ENCODE data around the gene HAAO. TPM values are rescaled to one million over a fixed set of nuclear protein-coding genes. Genes with fewer than 3 reads are reported as not detected.

The HAAO gene
- total RNA-seq, 4 donors from 2014 or later, result 3.9 to 6.6 (median 4.3) TPM

DNA sequence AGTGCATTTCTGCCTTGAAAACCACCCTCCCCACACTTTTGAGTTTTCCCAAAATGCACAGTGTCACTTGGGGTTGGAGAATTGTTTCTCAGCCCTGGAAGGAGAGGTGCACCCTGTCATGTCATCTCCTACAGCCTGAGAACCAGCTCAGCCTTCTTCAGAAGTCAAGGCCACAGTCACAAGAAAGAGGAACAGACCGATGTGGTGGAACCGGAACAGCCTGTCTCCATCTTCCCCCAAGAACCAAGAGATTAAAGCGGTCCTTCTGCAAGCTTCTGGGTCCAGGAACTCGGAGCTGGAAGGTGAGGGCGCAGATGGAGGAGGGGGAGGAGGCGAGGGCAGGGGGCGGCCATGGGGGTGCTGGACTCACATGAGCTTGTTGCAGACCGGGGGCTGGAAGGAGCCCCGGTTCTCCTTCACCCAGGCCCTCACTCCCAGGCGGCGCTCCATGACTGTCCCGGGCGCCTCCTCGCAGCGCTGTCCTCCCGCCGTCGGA, 248 bp downstream of the HAAO start:
- Histone ChIP-seq H3K4me1 (peaks cover 24% of the 10 kb centered on the region), H3K9me3 (no peaks in the 10 kb centered on the region), H3K27me3 (no peaks in the 10 kb centered on the region), H3K27ac (peak overlapping the region; percentile 91), H3K4me3 (peak overlapping the region; percentile 75), H3K36me3 (no peaks in the 10 kb centered on the region)
- 7% methylated on average over 9 of the region's 18 CpGs for WGBS
- TF ChIP-seq, protein P1, sequence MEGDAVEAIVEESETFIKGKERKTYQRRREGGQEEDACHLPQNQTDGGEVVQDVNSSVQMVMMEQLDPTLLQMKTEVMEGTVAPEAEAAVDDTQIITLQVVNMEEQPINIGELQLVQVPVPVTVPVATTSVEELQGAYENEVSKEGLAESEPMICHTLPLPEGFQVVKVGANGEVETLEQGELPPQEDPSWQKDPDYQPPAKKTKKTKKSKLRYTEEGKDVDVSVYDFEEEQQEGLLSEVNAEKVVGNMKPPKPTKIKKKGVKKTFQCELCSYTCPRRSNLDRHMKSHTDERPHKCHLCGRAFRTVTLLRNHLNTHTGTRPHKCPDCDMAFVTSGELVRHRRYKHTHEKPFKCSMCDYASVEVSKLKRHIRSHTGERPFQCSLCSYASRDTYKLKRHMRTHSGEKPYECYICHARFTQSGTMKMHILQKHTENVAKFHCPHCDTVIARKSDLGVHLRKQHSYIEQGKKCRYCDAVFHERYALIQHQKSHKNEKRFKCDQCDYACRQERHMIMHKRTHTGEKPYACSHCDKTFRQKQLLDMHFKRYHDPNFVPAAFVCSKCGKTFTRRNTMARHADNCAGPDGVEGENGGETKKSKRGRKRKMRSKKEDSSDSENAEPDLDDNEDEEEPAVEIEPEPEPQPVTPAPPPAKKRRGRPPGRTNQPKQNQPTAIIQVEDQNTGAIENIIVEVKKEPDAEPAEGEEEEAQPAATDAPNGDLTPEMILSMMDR (IDR thresholded peaks at IDR 0.05), result no peak
- TF ChIP-seq POLR2AphosphoS5 (IDR thresholded peaks at IDR 0.05), result no peak
- no peak for TF ChIP-seq EP300 (IDR thresholded peaks at IDR 0.05)
- no peak for TF ChIP-seq POLR2A (IDR thresholded peaks at IDR 0.05)
- DNase-seq (ENCODE audit: low spot score in 2 of 2), result no peak

DNA sequence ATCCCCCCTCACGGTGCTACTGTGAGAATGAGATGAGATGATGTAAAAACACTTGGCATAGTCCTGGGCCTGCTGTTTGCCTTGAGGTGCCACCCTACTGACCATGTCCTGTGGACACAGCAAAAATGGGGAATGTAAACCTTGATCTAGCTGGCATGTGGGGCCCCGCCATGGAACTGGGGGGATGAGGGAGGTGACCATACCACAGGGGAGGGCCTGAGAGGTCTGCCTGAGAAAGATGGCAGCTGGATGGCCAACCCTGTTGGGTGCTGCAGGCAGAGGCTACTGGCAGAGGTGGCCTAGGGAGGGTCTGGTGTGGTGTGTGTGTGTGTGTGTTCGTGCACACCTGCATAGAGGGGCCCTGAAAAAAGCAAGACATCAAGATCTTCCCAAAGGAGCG, 777 bp downstream of the HAAO start:
- Histone ChIP-seq H3K27ac (peak overlapping the region; percentile 91), H3K4me3 (peak overlapping the region; percentile 75), H3K4me1 (peaks cover 24% of the 10 kb centered on the region), H3K36me3 (peaks cover 3% of the 10 kb centered on the region), H3K9me3 (no peaks in the 10 kb centered on the region), H3K27me3 (no peaks in the 10 kb centered on the region)
- 80% methylated on average over 4 of the region's 4 CpGs for WGBS
- DNase-seq (ENCODE audit: low spot score in 2 of 2), result no peak
- TF ChIP-seq EP300 (IDR thresholded peaks at IDR 0.05) (no peak), POLR2AphosphoS5 (IDR thresholded peaks at IDR 0.05) (no peak), POLR2A (IDR thresholded peaks at IDR 0.05) (no peak)
- TF ChIP-seq, protein P1 (IDR thresholded peaks at IDR 0.05), result no peak

DNA sequence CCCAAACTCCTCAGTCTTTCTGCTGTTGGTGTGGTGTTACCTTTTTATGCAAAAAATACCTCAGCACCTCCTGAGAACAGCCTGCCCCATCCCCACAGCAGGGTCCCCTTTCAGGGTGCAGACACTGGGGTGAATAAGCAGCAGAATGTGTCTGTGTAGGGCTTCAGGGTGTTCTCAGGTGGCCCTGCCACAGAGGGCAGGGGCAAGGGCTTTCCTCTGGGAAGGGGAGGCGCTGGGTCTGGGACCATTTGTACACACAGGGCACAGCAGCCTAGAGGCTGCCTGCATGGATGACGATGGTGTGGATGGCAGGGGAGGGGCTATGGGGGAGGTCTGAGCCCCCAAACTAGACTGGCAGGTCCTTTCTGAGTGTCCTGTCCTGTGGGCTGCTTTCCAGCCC, 2.6 kb downstream of the HAAO start:
- TF ChIP-seq POLR2A (IDR thresholded peaks at IDR 0.05) (no peak), EP300 (IDR thresholded peaks at IDR 0.05) (no peak), POLR2AphosphoS5 (IDR thresholded peaks at IDR 0.05) (no peak)
- TF ChIP-seq, protein P1 (IDR thresholded peaks at IDR 0.05), result no peak

DNA sequence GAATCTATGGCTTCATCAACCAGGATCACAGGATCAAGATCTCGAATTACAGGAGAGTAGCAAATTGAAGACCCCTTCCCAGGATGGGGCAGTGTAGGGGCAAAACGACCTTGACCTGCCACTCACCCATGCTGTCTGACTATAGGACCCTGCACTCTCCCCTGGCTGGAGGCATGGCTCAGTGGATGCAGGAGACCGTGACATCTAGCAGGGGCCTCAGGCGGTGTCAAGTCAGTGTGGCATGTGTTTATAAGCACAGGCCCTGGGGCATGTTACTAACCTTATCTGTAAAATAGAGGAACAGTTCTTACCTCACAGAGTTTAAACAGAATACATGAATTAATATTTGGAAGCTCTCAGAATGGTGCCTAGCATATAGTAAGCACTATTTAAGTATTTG, 3.5 kb downstream of the HAAO start:
- peaks cover 4% of the 10 kb centered on the region for H3K36me3 ChIP-seq
- H3K27me3 ChIP-seq, result no peaks in the 10 kb centered on the region
- TF ChIP-seq, protein P1 (IDR thresholded peaks at IDR 0.05), result no peak
- no peak for TF ChIP-seq POLR2A (IDR thresholded peaks at IDR 0.05)
- no peak for TF ChIP-seq EP300 (IDR thresholded peaks at IDR 0.05)
- TF ChIP-seq POLR2AphosphoS5 (IDR thresholded peaks at IDR 0.05), result no peak
- peaks cover 20% of the 10 kb centered on the region for H3K4me1 ChIP-seq
- no peak overlapping the region for H3K27ac ChIP-seq
- no peak overlapping the region for H3K4me3 ChIP-seq
- 85% methylated on average over 4 of the region's 4 CpGs for WGBS
- H3K9me3 ChIP-seq, result no peaks in the 10 kb centered on the region
- DNase-seq (ENCODE audit: low spot score in 2 of 2), result no peak

More for the DNA sequence above, 2.6 kb downstream of the HAAO start:
- H3K36me3 ChIP-seq, result peaks cover 4% of the 10 kb centered on the region
- H3K4me1 ChIP-seq, result peaks cover 20% of the 10 kb centered on the region
- 83% methylated on average over 2 of the region's 2 CpGs for WGBS
- H3K4me3 ChIP-seq, result no peak overlapping the region
- H3K9me3 ChIP-seq, result no peaks in the 10 kb centered on the region
- H3K27me3 ChIP-seq, result no peaks in the 10 kb centered on the region
- DNase-seq (ENCODE audit: low spot score in 2 of 2), result no peak
- H3K27ac ChIP-seq, result no peak overlapping the region

DNA sequence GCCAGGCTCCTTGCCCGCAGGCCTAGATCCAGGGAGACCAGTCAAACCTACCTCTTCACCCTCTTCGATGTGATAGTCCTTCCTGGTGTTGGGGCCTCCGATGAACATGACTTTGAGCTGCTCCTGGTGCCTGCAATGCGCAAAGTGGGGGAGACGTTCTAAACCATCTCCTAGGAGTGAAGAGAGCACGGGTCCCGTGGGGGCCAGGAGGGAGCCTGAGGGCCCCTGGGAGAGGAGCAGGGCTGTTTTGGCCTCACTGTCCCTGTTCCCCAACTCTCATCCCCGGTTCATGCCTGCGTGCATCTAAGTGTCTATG, 3.9 kb downstream of the HAAO start:
- Histone ChIP-seq H3K9me3 (no peaks in the 10 kb centered on the region), H3K4me3 (no peak overlapping the region), H3K27me3 (no peaks in the 10 kb centered on the region), H3K4me1 (peaks cover 17% of the 10 kb centered on the region), H3K27ac (no peak overlapping the region), H3K36me3 (peaks cover 7% of the 10 kb centered on the region)
- no peak for TF ChIP-seq EP300 (IDR thresholded peaks at IDR 0.05)
- DNase-seq (ENCODE audit: low spot score in 2 of 2), result no peak
- WGBS, result 90% methylated on average over 2 of the region's 9 CpGs
